Measurements from ENCODE around the gene PIK3AP1.
A peak's percentile ranks its signal among the peaks of the same experiment; 100 is the strongest.
"Not testable (repeated sequence)": the region's sequence is repeated elsewhere in the genome, so short reads cannot be mapped to it uniquely, and the experiment has no call there.

PIK3AP1 gene

GRCh38 chr10:96700374-96701099, 19.8 kb downstream of the PIK3AP1 start:
- Histone ChIP-seq H3K36me3 (peaks cover 7% of the 10 kb centered on the region), H3K4me3 (ENCODE audit: low read depth in 1 of 2, low read length in 1 of 2) (no peak overlapping the region), H3K9me3 (no peaks in the 10 kb centered on the region), H3K27ac (peak overlapping the region; percentile 73), H3K4me1 (ENCODE audit: control insufficient read depth in 1 of 2, insufficient read depth in 1 of 2, low read depth in 1 of 2, low read length in 1 of 2) (peaks cover 52 to 63% of the 10 kb centered on the region in 2 experiments), H3K27me3 (no peaks in the 10 kb centered on the region)
- TF ChIP-seq, protein P1, sequence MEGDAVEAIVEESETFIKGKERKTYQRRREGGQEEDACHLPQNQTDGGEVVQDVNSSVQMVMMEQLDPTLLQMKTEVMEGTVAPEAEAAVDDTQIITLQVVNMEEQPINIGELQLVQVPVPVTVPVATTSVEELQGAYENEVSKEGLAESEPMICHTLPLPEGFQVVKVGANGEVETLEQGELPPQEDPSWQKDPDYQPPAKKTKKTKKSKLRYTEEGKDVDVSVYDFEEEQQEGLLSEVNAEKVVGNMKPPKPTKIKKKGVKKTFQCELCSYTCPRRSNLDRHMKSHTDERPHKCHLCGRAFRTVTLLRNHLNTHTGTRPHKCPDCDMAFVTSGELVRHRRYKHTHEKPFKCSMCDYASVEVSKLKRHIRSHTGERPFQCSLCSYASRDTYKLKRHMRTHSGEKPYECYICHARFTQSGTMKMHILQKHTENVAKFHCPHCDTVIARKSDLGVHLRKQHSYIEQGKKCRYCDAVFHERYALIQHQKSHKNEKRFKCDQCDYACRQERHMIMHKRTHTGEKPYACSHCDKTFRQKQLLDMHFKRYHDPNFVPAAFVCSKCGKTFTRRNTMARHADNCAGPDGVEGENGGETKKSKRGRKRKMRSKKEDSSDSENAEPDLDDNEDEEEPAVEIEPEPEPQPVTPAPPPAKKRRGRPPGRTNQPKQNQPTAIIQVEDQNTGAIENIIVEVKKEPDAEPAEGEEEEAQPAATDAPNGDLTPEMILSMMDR (IDR thresholded peaks at IDR 0.05) = no peak

DNA sequence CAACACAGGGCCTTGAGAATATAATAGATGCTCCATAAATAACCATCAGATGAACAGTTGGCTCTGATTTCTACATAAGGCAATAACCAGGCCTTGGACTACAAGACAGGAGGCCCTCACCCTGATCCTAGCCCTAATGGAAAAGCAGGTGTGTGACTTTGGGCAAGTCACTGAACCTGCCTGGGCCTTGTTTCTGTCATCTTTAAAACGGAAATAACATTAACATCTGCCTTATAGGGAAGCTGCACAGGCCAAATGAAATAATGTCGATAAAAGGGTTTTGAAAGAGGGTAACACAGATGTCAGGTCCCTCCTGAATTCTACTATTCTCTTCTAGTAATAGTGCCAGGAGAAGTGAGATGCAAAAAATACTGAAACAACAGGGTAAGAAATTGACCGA, 20.7 kb downstream of the PIK3AP1 start:
- H3K27ac ChIP-seq = peak overlapping the region; percentile 73
- TF ChIP-seq, protein P1 (IDR thresholded peaks at IDR 0.05) = no peak
- peaks cover 7% of the 10 kb centered on the region for H3K36me3 ChIP-seq
- H3K4me3 ChIP-seq (ENCODE audit: low read depth in 1 of 2, low read length in 1 of 2) = no peak overlapping the region
- H3K4me1 ChIP-seq (ENCODE audit: control insufficient read depth in 1 of 2, insufficient read depth in 1 of 2, low read depth in 1 of 2, low read length in 1 of 2) = peaks cover 49 to 60% of the 10 kb centered on the region in 2 experiments
- H3K27me3 ChIP-seq = no peaks in the 10 kb centered on the region
- H3K9me3 ChIP-seq = no peaks in the 10 kb centered on the region

DNA sequence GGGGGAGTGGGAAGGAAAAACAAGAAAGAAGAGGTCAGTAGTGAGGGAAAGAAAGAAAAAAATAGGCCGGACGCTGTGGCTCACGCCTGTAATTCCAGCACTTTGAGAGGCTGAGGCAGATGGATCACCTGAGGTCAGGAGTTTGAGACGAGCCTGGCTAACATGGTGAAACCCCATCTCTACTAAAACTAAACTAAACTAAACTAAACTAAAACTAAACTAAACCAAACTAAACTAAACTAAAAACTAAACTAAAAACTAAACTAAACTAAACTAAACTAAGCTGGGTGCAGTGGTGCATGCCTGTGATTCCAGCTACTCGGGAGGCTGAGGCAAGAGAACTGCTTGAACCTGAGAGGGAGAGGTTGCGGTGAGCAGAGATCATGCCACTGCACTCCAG, 22.0 kb downstream of the PIK3AP1 start:
- not testable (repeated sequence) for H3K36me3 ChIP-seq; H3K4me3 ChIP-seq (ENCODE audit: low read depth in 1 of 2, low read length in 1 of 2); H3K27me3 ChIP-seq; H3K9me3 ChIP-seq; H3K27ac ChIP-seq
- H3K4me1 ChIP-seq (ENCODE audit: control insufficient read depth in 1 of 2, insufficient read depth in 1 of 2, low read depth in 1 of 2, low read length in 1 of 2) = peaks cover 36 to 47% of the 10 kb centered on the region in 2 experiments

DNA sequence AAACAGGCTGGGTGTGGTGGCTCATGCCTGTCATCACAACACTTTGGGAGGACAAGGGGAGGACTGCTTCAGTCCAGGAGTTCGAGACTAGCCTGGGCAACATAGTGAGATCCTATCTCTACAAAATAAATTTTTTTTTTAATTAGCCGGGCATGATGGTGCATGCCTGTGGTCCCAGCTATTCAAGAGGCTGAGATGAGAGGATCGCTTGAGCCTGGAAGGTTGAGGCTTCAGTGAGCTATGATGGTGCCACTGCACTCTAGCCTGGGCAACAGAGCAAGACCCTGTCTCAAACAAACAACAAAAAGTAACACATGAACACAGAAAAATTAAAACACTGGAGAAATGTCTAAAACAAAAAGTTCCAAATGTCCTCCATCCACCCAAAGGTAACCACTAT, 22.9 kb downstream of the PIK3AP1 start:
- Histone ChIP-seq H3K4me1 (ENCODE audit: control insufficient read depth in 1 of 2, insufficient read depth in 1 of 2, low read depth in 1 of 2, low read length in 1 of 2) (peaks cover 29 to 40% of the 10 kb centered on the region in 2 experiments), H3K9me3 (no peaks in the 10 kb centered on the region), H3K27ac (no peak overlapping the region), H3K4me3 (ENCODE audit: low read depth in 1 of 2, low read length in 1 of 2) (no peak overlapping the region), H3K27me3 (no peaks in the 10 kb centered on the region), H3K36me3 (peaks cover 7% of the 10 kb centered on the region)
- TF ChIP-seq, protein P1 (IDR thresholded peaks at IDR 0.05) = no peak

DNA sequence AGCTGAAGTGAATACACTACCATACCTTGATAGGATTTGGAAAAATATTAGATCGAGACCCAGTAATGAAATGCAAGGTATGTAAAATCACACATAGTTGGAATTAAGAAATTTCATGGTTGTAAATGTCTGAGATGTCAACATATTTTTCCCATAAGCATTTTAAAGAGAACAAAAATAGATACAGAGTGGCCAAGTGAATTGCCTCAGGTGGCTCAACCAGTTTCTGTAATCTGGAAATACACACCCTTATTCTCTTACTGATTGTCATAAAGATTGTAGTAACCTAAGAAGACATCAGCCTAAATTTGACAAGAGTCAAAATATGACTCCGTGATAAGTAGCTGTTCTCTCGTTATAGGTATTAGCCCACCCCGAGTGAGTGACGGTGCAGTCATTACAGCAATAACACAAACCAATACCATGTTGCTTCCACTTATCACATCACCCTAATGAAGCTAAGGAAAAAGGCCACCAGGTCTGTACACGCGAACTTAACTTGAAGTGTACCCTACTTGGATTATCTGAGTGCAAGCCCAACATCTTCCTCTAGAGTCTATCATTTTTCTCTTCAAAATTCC, 23.4 kb downstream of the PIK3AP1 start:
- H3K9me3 ChIP-seq = no peaks in the 10 kb centered on the region
- H3K36me3 ChIP-seq = peaks cover 7% of the 10 kb centered on the region
- H3K27me3 ChIP-seq = no peaks in the 10 kb centered on the region
- H3K4me3 ChIP-seq (ENCODE audit: low read depth in 1 of 2, low read length in 1 of 2) = no peak overlapping the region
- TF ChIP-seq, protein P1 (IDR thresholded peaks at IDR 0.05) = no peak
- peaks cover 29 to 40% of the 10 kb centered on the region in 2 experiments for H3K4me1 ChIP-seq (ENCODE audit: control insufficient read depth in 1 of 2, insufficient read depth in 1 of 2, low read depth in 1 of 2, low read length in 1 of 2)
- H3K27ac ChIP-seq = no peak overlapping the region

GRCh38 chr10:96695975-96696634, 24.2 kb downstream of the PIK3AP1 start:
- TF ChIP-seq, protein P1 (IDR thresholded peaks at IDR 0.05) = no peak
- H3K27me3 ChIP-seq = no peaks in the 10 kb centered on the region
- H3K9me3 ChIP-seq = no peaks in the 10 kb centered on the region
- peaks cover 7% of the 10 kb centered on the region for H3K36me3 ChIP-seq
- H3K27ac ChIP-seq = no peak overlapping the region
- H3K4me1 ChIP-seq (ENCODE audit: control insufficient read depth in 1 of 2, insufficient read depth in 1 of 2, low read depth in 1 of 2, low read length in 1 of 2) = peaks cover 28 to 37% of the 10 kb centered on the region in 2 experiments
- no peak overlapping the region for H3K4me3 ChIP-seq (ENCODE audit: low read depth in 1 of 2, low read length in 1 of 2)

Data from neutrophil (primary cell).